Psoas muscle (tissue), 8 donors: ENCODE results near the gene NUTM2G. TPM values are rescaled to one million over a fixed set of nuclear protein-coding genes. Genes with fewer than 3 reads are reported as not detected.
A peak's percentile ranks its signal among the peaks of the same experiment; 100 is the strongest.
"Not testable (repeated sequence)": the region's sequence is repeated elsewhere in the genome, so short reads cannot be mapped to it uniquely, and the experiment has no call there.

Source experiments
- ATAC-seq, 4 donors: fragments of 200-7000 bp; cut with Tn5 transposase; one replicate each; pipeline ENCODE4 v1.9.1; 2020; ENCODE audit warnings: moderate library complexity in 3 of 4, mild to moderate bottlenecking in 2 of 4
- DNase-seq, 2 donors: peaks; one replicate each; pipeline ENCODE4 v3.0.0-alpha.2; 2020
- H3K27ac ChIP-seq: fragments of 200-600 bp; one replicate; pipeline ENCODE4 v1.8.0; 2022
- H3K27me3 ChIP-seq, 3 donors: fragments of 200-600 bp in 1 of 3; one replicate each; pipeline versions ENCODE4 v1.6.1 to v1.8.0; 2013 to 2022; ENCODE audit warnings: low read length in 2 of 3, mild to moderate bottlenecking in 2 of 3, moderate library complexity in 1 of 3; ENCODE audit not compliant: insufficient read depth in 3 of 3
- H3K36me3 ChIP-seq, 2 donors: fragments of 200-600 bp in 1 of 2; one replicate each; pipeline versions ENCODE4 v1.6.1 to v1.8.0; 2013 to 2022; ENCODE audit warnings: low read depth in 1 of 2, mild to moderate bottlenecking in 1 of 2, moderate library complexity in 1 of 2; ENCODE audit not compliant: insufficient read depth in 1 of 2
- H3K4me1 ChIP-seq: fragments of 200-600 bp; one replicate; pipeline ENCODE4 v1.8.0; 2022
- H3K4me3 ChIP-seq: fragments of 200-600 bp; one replicate; pipeline ENCODE4 v1.8.0; 2022; ENCODE audit warnings: mild to moderate bottlenecking
- H3K9me3 ChIP-seq: fragments of 200-600 bp; one replicate; pipeline ENCODE4 v1.8.0; 2022
- WGBS, 3 donors: extraction: QIAGEN DNeasy Blood & Tissue Kit; methylation state at CpG; one replicate each; pipeline versions ENCODE4 v1.1.6 to v1.1.7; 2013; 5-methylcytosine and 5-hydroxymethylcytosine counted together
- intact Hi-C, 2 donors: fragments of 100-400 bp; cut with DNase I; formaldehyde crosslinking; loops; one replicate each; pipeline versions ENCODE4 v1.11.0 to v1.14.2; 2022
- polyA plus RNA-seq, 3 donors: library from polyadenylated mRNA; stranded (reverse); fragments of 200-250 nt; gene quantifications; one replicate each; pipeline ENCODE4 v1.2.3, GENCODE V29; 2013
- total RNA-seq, 4 donors: library from RNA; stranded (reverse); fragmentation: NEBNext Ultra II Directional in 2 of 4; extraction: Animal tissue kit (Norgen Biotek cat#: 25700) in 2 of 4; gene quantifications; one replicate each; pipeline versions ENCODE4 v1.2.1 to v1.2.4, GENCODE V29; 2021 to 2023
- donor health status: healthy with polysubstance abuse.
- donor health status: DM: no; HTN: no; CAD: no; lungs with moderate emphysema.
- donor health status: Bipolar disorder and iron deficiency.
- donor health status: healthy.
- donor health status: DM: yes; HTN: yes; CAD: no.
- donor health status: DM: no; HTN: no; CAD: no.
- donor health status: DM: no; HTN: no; CAD: no.
- donor health status: DM: yes; HTN: yes; CAD: no.

The NUTM2G gene
- total and polyA plus RNA-seq, 7 donors, result 0.01 TPM; not detected in 6

DNA sequence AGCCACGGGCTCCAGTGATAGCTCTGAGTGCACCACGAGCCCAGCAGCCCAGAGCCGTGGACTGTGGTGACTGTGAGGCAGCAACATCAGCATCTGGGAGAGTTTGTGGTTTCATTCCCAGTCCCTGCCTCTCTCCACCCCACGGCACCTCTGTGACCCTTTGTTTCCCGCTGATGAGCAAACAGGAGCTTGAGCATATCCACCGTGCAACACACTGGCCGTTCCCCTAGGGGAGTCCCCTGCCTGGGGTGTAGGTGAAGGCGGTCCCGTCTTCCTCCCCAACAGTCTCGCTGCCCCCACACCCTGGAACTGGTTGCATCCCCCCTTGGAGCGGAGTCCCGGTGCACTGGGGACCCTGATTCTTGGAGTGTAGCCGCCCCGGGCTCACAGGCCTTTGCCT, 5.5 kb downstream of the NUTM2G start:
- H3K4me1 ChIP-seq, H3K27ac ChIP-seq, intact Hi-C loops, H3K9me3 ChIP-seq, H3K27me3 ChIP-seq, H3K36me3 ChIP-seq, DNase-seq, ATAC-seq, H3K4me3 ChIP-seq: not testable (repeated sequence)
- 71 to 84% (median 79%) methylated on average over 6 to 10 of the region's 14 CpGs for WGBS, 3 donors

- ATAC-seq, H3K4me3 ChIP-seq, H3K27me3 ChIP-seq, H3K36me3 ChIP-seq, H3K4me1 ChIP-seq, intact Hi-C loops, H3K9me3 ChIP-seq, DNase-seq, H3K27ac ChIP-seq: not testable (repeated sequence)
- WGBS, 3 donors, result 85 to 100% (median 100%) methylated on average over 2 to 5 of the region's 5 CpGs
Observed at GRCh38 chr9:96934706-96935105, 6.1 kb downstream of the NUTM2G start.

- WGBS, 3 donors, result 90 to 94% (median 90%) methylated on average over 13 to 15 of the region's 15 CpGs
- H3K27ac ChIP-seq, H3K27me3 ChIP-seq, H3K36me3 ChIP-seq, ATAC-seq, intact Hi-C loops, H3K4me3 ChIP-seq, H3K4me1 ChIP-seq, H3K9me3 ChIP-seq: not testable (repeated sequence)
- peak in 1 of 2 donors; percentile 16 for DNase-seq
Observed at GRCh38 chr9:96935401-96935800, 6.8 kb downstream of the NUTM2G start.

- H3K36me3 ChIP-seq, H3K4me3 ChIP-seq, H3K27me3 ChIP-seq, intact Hi-C loops, H3K4me1 ChIP-seq, ATAC-seq, H3K27ac ChIP-seq, H3K9me3 ChIP-seq, DNase-seq: not testable (repeated sequence)
- WGBS, 3 donors, result 79 to 90% (median 80%) methylated on average over 2 to 3 of the region's 3 CpGs
Observed at GRCh38 chr9:96937442-96937841, 8.8 kb downstream of the NUTM2G start.

- ATAC-seq, H3K4me1 ChIP-seq, H3K27me3 ChIP-seq, H3K36me3 ChIP-seq, DNase-seq, H3K27ac ChIP-seq, H3K9me3 ChIP-seq, H3K4me3 ChIP-seq, intact Hi-C loops: not testable (repeated sequence)
- 80 to 100% methylated on average over 1 of the region's 10 CpGs; no CpG with 5 or more reads in 1 of the 3 donors for WGBS, 3 donors
Observed at GRCh38 chr9:96938957-96939665, 10.5 kb downstream of the NUTM2G start.

DNA sequence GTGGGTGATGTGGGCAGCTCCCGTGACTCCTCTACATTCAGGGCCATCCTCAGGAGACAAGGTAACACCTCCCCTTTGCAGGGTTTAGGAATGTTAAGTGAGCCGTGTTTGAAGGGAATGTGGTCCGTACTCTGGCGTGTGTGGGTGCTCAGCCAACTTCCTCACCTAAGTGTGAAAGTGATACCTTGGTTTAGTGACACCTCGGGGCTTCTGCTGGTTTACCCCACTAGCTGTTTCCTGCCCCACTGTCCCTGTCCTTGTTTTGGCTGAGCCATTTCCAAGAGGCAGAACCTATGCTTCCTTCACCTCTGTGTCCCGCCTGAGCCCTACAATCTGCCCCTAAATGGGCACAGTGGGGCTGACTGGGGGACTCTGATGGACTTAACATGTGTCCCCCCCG, 12.3 kb downstream of the NUTM2G start:
- H3K9me3 ChIP-seq, H3K4me1 ChIP-seq, H3K4me3 ChIP-seq, H3K27ac ChIP-seq, H3K36me3 ChIP-seq, H3K27me3 ChIP-seq, DNase-seq, ATAC-seq, intact Hi-C loops: not testable (repeated sequence)
- WGBS, 3 donors, result 45 to 74% methylated on average over 4 of the region's 7 CpGs; no CpG with 5 or more reads in 1 of the 3 donors

DNA sequence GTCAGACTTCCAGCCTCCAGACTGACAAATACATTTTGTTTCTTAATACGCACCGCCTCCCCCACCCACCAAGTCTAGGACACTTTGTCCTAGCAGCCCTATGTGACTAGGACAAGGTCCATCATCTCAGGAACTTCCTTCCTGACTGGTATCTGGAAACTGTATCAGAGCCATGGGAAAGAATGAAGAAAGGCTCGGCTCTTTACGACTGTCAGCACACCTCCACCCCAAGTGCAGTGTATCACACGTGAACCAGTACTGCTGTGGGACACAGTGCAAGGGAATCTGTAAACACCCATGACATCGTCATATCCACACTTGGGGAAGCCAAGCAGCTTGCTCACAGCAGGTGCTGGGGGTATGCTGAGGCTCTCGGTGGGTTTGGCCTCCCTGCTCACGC, 13.0 kb downstream of the NUTM2G start:
- ATAC-seq, H3K9me3 ChIP-seq, DNase-seq, H3K4me3 ChIP-seq, H3K36me3 ChIP-seq, H3K4me1 ChIP-seq, H3K27me3 ChIP-seq, intact Hi-C loops, H3K27ac ChIP-seq: not testable (repeated sequence)
- WGBS, 3 donors, result 100% methylated on average over 2 of the region's 8 CpGs; no CpG with 5 or more reads in 2 of the 3 donors

- 83% methylated on average over 1 of the region's 4 CpGs; no CpG with 5 or more reads in 2 of the 3 donors for WGBS, 3 donors
- ATAC-seq, result peak in 2 of 4 donors; percentile 42 to 57
- H3K4me3 ChIP-seq, H3K4me1 ChIP-seq, DNase-seq, H3K9me3 ChIP-seq, H3K36me3 ChIP-seq, H3K27me3 ChIP-seq, H3K27ac ChIP-seq, intact Hi-C loops: not testable (repeated sequence)
Observed at GRCh38 chr9:96942181-96942580, 13.5 kb downstream of the NUTM2G start.

DNA sequence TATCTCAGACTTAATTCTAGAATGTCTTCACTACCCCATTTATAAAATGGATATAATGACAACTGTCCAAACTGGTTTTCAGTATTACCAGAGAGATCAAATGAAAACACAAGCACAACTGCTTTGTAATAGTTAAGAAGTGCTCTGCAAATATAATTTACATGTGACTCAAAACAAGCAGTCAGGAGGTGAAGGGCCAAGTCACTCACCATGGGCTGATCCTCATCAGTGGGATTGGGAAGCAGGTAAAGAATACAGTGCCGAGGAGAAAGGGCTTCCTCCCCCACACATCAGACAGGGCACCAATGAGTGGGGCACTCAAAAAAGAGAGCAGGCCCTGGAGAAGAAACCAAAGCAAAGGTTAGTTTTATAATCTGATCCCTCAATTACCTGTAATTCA, 20.7 kb downstream of the NUTM2G start:
- WGBS, 3 donors, result no CpG with 5 or more reads among the region's 1 CpG
- H3K9me3 ChIP-seq, H3K27ac ChIP-seq, intact Hi-C loops, H3K36me3 ChIP-seq, ATAC-seq, H3K4me3 ChIP-seq, DNase-seq, H3K27me3 ChIP-seq, H3K4me1 ChIP-seq: not testable (repeated sequence)

DNA sequence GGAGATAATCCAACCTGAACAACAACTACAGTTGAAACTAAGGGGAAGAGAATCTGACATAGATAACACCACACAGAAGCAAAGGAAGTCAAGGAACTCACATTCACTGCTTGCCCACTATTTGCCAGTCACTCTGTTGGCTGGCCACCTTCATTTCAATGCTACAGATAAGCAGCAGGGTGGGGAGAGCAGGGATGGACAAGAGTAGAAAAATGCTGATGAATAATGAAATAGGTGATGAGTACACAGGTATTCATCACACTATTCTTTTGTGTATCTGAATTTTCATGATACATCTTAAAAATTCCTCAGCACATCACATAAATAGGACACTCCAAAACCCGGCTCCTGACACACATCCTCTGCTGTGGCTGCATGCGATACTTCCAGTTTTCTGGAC, 21.9 kb downstream of the NUTM2G start:
- H3K4me3 ChIP-seq, H3K4me1 ChIP-seq, H3K27ac ChIP-seq, DNase-seq, H3K27me3 ChIP-seq, H3K9me3 ChIP-seq, ATAC-seq, intact Hi-C loops, H3K36me3 ChIP-seq: not testable (repeated sequence)
- no CpG with 5 or more reads among the region's 2 CpGs for WGBS, 3 donors

- H3K27me3 ChIP-seq, DNase-seq, H3K4me1 ChIP-seq, intact Hi-C loops, H3K27ac ChIP-seq, H3K36me3 ChIP-seq, H3K4me3 ChIP-seq, H3K9me3 ChIP-seq: not testable (repeated sequence)
- 56 to 71% (median 63%) methylated on average over 5 of the region's 5 CpGs for WGBS, 3 donors
- peak in 1 of 4 donors; percentile 40 for ATAC-seq
Observed at GRCh38 chr9:96967591-96967990, 38.9 kb downstream of the NUTM2G start.

DNA sequence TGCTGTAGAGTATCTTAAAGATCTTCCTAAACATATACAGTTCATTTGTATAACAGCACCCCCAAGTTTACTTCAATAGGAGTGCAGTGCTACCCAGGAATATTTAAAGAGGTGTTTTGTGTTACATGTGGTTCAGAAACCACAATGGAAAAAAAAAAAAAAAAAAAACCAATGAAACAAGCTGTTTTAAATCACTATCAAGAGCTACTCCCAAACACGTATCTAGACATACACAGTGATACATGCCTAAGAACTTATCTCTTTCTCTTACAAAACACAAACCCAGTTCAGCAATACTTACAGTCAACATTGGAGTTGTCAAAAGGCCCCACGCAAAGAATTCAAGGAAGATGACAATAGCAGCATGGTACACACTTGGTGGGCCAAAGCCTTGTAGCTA, 43.9 kb downstream of the NUTM2G start:
- 98 to 99% (median 98%) methylated on average over 2 of the region's 2 CpGs for WGBS, 3 donors
- ATAC-seq, H3K36me3 ChIP-seq, H3K4me1 ChIP-seq, H3K4me3 ChIP-seq, H3K27me3 ChIP-seq, DNase-seq, intact Hi-C loops, H3K27ac ChIP-seq, H3K9me3 ChIP-seq: not testable (repeated sequence)
